HG03520 (cell line): ENCODE measurements around the gene FOXL1.

ENCODE experiments used
- ATAC-seq: cut with Tn5 transposase; IDR thresholded peaks from one replicate; pipeline ENCODE4 v1.9.1; 2021; ENCODE audit warnings: mild to moderate bottlenecking, moderate library complexity; ENCODE audit not compliant: unreplicated experiment

FOXL1 gene

GRCh38 chr16:86578061-86578599, at the start of gene FOXL1:
FOXL1 (plus strand) TSS chr16:86578549; CDS start chr16:86578724, 175 bp downstream.
- ATAC-seq = no peak

GRCh38 chr16:86529160-86529559, 49.2 kb upstream of the FOXL1 start:
- ATAC-seq = no peak

GRCh38 chr16:86530251-86531190, 47.8 kb upstream of the FOXL1 start:
- ATAC-seq = no peak

- no peak for ATAC-seq
Measured at GRCh38 chr16:86531191-86531545, 47.2 kb upstream of the FOXL1 start.

GRCh38 chr16:86531641-86532525, 46.5 kb upstream of the FOXL1 start:
- no peak for ATAC-seq

GRCh38 chr16:86532526-86532815, 45.9 kb upstream of the FOXL1 start:
- no peak for ATAC-seq

GRCh38 chr16:86533076-86533475, 45.3 kb upstream of the FOXL1 start:
- ATAC-seq = no peak

GRCh38 chr16:86533767-86534351, 44.5 kb upstream of the FOXL1 start:
- ATAC-seq = no peak

- no peak for ATAC-seq
Measured at GRCh38 chr16:86534779-86535615, 43.4 kb upstream of the FOXL1 start.

GRCh38 chr16:86536621-86537020, 41.7 kb upstream of the FOXL1 start:
- ATAC-seq = no peak

- ATAC-seq = no peak
Measured at GRCh38 chr16:86537486-86537885, 40.9 kb upstream of the FOXL1 start.

- ATAC-seq = no peak
Measured at GRCh38 chr16:86538196-86538780, 40.1 kb upstream of the FOXL1 start.

GRCh38 chr16:86540894-86541293, 37.5 kb upstream of the FOXL1 start:
- ATAC-seq = no peak

GRCh38 chr16:86541560-86541959, 36.8 kb upstream of the FOXL1 start:
- no peak for ATAC-seq

GRCh38 chr16:86542756-86543750, 35.3 kb upstream of the FOXL1 start:
- no peak for ATAC-seq

- no peak for ATAC-seq
Measured at GRCh38 chr16:86545481-86545880, 32.9 kb upstream of the FOXL1 start.

GRCh38 chr16:86545954-86546637, 32.3 kb upstream of the FOXL1 start:
- no peak for ATAC-seq

- no peak for ATAC-seq
Measured at GRCh38 chr16:86546638-86547013, 31.7 kb upstream of the FOXL1 start.
